GM21576 (cell line): ENCODE data around the gene SNX5.

Source experiments
- ATAC-seq: cut with Tn5 transposase; IDR thresholded peaks from one replicate; pipeline ENCODE4 v1.9.1; 2021; ENCODE audit warnings: mild to moderate bottlenecking, moderate library complexity; ENCODE audit not compliant: unreplicated experiment

The SNX5 gene

DNA sequence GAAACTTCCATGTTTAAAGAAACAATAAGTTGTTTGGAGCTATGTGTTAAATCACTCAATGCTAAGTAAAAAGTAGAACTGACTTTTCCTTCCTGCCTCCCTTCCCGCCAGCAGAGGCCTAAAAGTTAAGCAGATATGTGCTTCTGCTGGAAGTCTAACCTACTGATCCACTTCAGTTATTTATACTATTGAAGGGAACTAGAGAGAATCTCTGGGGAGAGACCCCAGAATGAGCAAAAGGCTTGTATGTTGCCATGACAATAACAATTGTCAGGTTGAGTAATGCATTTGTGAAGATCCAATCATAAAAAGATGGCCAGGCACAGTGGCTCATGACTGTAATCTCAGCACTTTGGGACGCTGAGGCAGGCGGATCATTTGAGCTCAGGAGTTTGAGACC lies 25.0 kb upstream of the SNX5 start:
- ATAC-seq, result no peak

DNA sequence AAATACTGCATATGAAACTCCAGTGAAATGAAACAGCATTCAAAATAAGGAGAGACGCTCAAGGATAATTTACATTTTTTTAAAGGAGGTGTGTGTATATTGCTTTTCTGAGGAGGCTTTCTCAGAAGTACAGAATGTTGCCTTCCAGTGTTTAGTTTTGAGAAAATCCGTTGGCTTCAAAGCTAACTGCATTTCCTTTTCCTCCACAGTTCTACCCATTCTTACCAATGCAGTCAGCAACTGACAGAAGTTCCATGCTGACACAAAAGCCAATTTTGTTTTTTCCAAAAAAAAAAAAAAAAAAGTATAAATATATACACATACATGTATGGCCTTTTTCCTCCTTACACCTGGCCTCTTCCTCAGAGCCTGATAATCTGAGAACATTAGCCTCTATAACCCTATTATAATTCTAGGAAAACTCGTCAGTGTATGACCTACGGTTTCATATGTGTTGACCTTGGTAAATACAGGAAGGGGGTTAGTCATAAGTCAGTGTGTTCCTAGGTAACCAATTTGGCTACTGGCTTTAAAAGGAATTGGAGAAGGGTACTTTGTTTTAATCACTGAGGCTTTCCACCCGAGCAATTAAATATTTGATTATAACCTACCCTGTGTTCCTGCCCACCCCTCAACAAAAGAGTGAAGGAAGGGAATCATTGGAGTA lies 24.4 kb upstream of the SNX5 start:
- ATAC-seq, result no peak

DNA sequence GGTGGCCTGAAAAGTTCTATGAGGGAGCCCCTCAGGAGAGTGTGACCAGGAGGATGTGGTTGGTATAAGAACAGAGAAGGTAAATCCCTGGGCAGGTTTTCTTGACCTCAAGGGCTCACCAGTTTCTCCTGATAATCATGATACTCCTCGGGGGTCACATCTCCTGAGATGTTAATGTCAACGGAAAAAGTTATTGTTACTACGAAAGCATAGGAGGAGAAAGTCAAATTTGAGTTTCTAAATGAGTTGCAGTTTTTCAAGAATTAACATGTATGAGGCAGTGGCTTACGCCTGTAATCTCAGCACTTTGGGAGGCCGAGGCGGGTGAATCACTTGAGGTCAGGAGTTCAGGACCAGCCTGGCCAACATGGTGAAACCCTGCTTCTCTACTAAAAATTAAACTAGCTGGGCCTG lies 23.6 kb upstream of the SNX5 start:
- no peak for ATAC-seq

DNA sequence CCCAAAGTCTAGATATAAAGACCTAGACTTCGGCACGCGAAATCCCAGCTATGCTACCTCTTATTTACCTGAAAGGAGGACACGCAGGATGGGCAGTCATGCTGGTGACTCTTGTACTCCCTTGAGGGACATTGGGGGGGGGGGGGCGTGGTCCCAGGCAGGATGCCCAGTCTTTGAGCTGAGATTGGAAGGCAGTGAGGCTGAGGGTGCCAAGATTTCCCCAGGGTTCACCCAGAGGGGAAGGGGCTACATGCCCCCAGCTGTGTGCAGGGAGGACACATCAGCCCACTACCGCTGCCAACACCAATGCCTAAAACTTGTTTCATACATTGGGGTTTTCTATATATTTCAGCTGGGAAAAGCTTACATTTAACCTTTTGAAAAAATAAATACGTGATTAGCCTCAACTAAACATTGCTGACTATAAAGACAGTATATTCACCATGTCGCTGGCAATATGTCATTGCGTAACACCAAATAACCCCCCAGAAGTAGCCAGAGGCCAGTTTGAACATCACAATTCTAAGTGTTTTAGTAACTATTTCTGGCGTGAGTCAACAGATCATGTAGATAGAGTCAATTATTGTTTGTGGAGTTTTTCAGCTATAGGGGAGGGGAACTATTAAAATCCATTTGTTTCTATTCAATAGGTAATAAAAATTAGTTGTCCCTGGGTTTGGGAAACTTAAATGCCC lies 21.8 kb upstream of the SNX5 start:
- ATAC-seq, result no peak

DNA sequence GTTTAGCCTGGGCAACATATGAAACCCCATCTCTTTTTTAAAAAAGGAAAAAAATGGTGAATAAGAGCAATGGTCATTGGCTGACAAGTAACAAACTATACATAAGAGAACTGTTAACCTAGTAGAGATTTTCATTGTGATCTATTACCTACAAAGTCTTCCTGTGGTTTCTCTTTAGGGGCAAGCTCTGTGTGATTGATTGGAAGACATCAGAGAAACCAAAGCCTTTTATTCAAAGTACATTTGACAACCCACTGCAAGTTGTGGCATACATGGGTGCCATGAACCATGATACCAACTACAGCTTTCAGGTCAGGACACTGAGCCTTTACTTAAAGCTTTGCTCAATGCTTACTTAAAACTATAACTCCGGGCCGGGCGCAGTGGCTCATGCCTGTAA lies 19.4 kb upstream of the SNX5 start:
- ATAC-seq, result no peak

DNA sequence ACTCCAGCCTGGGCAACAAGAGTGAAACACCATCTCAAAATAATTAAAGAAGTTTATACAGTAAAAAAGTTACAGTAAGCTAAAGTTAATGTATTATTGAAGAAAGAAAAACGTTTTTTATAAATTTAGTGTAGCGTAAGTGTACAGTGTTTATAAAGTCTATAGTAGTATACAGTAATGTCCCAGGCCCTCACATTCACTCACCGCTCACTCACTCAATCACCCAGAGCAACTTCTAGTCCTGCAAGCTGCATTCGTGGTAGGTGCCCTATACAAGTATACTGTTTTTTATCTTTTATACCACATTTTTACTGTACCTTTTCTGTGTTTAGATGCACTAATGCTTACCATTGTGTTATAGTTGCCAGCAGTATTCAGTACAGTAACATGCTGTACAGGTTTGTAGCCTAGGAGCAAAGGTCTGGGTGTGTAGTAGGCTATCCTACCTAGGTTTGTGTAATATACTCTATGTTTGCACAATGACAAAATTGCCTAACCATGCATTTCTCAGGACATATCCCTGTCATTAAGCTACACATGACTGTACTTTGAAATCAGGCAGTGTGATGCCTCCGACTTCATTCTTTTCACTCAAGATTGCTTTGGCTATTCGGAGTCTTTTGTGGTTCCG lies 16.9 kb upstream of the SNX5 start:
- no peak for ATAC-seq

DNA sequence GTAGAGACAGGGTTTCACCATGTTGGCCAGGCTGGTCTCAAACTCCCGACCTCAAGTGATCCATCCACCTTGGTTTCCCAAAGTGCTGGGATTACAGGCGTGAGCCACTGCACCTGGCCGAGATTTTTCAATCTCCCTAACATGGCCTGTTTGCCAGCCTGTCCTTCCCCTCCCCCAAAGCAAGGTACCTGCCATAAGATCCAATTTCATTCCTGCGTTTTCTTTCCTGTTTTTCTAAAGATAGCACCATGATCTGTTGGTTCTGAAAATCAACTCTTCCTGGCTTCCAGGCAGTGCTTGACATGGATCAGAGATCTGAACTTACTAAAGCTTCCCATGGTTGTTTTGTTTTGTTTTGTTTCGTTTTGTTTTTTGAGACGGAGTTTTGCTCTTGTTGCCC lies 7.7 kb upstream of the SNX5 start:
- no peak for ATAC-seq

DNA sequence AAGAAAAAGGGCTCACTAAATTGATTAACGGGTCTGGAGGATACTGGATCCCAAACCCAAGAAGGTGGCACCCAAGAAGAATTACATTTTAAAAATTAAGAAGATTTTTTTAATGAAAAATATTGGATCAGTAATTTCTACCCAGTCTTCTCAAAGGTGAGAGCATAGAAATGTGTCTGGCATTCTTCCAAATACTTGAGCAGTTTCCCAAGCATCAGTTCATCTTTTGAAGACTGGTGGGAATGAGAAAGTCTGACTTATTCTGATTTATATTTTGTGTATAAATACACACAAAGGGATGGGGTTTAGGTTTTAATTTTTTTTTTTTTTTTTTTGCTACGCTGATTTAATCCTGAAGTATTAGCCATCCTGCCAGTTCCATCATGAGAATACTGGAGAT lies 3.5 kb upstream of the SNX5 start:
- ATAC-seq, result no peak

DNA sequence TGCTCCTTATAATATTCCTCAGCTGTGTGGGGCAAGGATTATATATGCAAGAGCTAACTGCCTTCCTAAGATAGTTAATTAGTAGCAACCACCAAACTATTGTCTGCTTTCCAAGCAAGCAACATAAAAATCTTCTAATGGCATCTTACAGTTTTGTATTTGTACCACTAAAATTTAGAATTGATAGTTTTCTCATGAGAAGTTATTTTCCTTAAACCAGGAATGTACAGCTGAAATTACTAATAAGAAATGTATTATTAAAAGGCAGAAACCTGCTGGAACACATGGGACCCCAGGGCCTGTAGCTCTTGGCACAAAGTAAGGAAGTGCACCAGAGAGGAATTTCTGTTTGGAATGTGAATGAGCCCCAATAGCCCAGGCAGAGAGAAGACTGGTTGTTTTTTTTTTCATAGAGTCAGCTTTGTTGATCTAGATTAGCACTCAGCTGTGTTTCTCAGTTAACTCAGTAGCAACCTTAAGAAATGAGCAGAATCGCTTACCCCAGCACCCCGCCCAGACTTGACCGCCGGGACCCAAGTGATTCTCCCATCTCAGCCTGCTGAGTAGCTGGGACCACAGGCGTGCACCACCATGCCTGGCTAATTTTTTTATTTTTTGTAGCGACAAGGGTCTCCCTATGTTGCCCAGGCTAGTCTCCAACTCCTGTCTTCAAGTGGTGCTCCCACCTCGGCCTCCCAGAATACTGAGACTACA lies 2.9 kb upstream of the SNX5 start:
- no peak for ATAC-seq

DNA sequence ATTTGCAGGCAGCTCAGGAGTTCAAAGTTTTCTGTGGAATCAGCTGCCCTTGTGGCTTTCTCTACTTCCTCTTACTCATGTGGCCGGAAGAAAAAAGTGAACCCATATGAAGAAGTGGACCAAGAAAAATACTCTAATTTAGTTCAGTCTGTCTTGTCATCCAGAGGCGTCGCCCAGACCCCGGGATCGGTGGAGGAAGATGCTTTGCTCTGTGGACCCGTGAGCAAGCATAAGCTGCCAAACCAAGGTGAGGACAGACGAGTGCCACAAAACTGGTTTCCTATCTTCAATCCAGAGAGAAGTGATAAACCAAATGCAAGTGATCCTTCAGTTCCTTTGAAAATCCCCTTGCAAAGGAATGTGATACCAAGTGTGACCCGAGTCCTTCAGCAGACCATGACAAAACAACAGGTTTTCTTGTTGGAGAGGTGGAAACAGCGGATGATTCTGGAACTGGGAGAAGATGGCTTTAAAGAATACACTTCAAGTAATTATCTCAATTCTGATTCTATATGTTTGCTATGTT lies 1.4 kb upstream of the SNX5 start:
- ATAC-seq, result no peak

DNA sequence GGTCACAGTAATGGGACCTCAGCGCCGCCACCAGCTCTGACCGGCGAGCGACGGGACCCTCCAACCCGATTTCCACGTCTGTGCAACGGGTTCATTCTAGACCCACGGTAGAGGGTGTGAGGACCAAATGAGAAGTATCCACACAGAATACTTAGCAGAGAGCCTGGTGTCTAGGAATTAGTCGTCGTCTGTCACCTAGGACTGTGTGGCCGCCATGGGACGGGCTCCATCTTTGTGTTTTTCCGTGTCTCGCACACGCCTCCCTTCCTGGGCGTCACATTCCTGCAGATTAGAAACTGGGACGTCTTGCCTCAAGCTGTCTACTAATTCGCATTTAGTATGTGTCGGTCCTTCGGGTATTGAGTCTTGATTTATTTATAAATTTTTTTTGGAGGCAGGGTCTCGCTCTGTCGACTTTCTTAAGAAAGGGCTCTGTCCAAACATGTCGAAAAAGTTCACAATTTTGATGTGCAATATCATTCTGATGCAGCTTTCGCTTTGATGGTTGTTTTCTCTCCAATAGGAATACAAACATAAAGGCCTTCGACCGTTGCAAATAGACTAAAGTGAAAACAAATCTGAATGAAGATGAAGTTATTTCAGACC lies 787 bp upstream of the SNX5 start:
- peak; percentile 2 for ATAC-seq

DNA sequence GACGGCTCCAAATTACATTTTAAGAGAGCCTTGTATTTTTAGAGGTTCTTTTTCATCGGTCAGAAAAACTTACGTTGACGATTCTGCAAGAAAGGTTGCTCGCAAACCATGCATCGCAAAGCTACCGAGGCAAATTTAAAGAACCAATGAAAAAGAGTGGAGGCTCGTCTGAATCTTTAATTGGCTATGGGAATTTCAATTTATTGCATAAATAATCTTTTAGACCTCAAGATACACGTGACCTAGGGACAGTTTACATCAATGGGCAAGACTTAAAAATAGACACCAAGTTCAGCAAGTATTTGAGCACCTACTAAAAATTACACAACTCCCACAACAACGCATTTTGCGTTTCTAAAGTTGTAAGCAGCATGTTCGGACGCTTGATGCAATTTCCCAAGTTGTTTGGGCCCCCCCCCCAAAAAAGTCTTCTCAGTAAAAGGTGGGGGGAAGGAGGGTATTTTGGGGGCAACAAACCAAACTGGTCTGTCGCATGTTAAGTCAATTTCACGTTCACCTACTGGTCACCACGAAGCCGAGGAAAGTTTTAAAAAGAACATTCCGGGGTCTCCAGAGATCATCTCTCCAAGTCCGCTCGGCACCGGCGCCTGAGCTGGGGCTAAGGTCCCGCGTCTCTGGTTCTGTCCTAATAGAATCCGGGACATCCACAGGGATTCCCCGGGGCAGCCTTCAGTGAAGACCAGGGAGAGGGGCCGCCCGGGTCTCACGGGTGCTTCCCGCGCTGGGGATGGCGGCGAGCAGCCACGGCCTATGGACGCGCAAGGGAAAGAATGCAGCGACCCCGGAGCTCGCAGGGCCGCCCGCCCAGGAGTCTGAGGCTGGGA lies 851 bp downstream of the SNX5 start:
- ATAC-seq, result no peak

DNA sequence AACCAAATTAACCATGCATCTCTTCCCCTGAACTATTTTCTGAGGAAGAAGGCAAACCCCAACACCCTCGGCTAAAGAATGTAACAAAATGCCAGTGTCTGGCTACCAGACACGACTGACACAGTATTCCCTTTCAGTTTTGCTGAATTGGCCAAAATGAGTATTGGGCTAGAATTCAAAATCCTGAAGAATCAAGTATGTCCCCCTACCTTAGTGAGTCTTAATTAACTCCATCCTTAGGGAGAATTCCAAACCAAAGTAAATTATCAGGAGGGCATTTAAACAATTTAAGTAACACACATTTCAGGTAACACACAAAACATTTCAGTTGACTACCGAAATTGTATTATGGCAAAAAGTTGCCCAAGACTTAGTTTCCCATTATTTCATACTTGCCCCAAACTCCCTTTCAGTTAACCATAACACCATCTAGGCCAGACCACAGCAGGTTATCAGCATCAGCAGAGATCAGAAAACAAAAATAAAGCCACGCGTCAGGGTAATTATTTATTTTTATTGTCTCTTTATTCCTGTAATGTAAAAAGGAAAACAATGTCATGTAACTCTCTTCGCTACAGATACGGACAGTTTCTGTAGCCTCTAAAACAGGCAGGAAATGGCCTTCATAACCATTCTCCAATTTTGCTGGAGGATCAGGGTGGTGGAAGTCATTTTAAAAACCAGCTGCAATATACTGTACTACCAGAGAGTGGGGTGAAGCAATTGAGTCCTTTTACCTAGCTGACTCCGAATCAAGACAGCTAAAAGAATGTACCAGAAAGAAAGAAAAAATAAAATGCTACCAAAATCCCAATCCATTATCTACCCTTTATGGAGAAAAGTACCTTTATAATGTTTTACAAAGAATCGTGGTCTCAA lies 1.9 kb downstream of the SNX5 start:
- no peak for ATAC-seq

DNA sequence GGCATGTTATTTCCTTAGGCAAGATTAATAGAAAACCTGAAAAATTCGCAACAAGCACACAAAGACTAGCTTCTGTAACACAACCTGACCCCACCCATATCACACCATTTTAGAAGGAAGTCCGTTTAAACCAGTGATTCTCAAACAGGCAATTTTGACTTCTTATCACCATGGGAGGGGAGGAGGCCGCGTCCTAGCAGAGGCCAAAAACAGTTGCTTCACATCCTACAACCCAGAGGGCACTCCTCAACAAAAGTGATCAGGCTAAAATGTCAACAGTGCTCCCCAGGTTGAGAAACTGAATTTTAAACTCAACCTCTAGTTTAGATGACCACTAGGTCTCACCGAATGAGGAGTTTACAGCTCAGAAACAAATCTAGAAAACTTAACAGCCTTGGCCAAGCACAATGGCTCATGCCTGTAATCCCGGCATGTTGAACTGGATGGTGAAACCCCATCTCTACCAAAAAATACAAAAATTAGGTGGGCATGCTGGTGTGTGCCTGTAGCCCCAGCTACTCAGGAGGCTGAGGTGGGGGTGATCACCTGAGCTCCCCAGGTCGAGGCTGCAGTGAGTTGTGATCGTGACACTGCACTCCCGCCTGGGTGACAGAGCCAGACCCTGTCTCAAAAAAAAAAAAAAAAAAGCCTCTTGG lies 3.4 kb downstream of the SNX5 start:
- ATAC-seq, result no peak

DNA sequence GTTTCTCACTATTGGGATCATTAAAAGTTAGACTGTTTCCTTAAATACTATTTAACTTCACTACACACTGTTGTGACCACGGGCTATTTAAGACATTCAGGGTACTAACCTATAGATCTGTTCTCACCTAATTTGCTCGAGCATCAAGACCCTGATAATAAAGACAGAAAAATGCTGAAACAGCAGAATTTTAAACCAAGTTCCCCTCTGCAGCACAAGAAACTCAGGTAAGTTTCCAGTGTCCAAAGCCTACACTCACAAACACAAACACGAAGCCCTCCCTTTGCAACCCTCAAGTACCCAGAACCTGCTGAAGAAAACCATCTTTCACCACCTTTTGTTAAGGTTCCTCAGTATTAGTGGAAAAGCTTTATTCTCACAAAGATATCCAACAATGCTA lies 4.0 kb downstream of the SNX5 start:
- no peak for ATAC-seq

DNA sequence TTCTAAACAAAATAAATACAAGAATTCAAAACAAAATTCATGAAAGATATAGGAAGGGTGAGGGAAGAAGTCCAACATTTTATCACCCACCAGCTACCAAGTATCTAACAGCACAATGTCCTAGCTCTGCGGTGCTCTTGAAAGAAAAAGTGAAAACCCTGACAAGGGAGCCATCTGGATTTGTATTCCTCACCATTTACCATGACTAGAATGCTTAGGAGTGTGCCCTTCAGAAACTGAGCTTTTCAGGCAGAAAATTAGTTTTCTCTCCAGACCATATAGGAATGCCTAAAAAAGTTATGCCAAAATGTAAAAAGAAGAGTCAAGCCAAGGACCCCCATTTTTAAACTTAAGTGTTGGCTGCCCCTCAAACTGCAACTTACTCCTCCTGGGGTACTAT lies 4.5 kb downstream of the SNX5 start:
- no peak for ATAC-seq

DNA sequence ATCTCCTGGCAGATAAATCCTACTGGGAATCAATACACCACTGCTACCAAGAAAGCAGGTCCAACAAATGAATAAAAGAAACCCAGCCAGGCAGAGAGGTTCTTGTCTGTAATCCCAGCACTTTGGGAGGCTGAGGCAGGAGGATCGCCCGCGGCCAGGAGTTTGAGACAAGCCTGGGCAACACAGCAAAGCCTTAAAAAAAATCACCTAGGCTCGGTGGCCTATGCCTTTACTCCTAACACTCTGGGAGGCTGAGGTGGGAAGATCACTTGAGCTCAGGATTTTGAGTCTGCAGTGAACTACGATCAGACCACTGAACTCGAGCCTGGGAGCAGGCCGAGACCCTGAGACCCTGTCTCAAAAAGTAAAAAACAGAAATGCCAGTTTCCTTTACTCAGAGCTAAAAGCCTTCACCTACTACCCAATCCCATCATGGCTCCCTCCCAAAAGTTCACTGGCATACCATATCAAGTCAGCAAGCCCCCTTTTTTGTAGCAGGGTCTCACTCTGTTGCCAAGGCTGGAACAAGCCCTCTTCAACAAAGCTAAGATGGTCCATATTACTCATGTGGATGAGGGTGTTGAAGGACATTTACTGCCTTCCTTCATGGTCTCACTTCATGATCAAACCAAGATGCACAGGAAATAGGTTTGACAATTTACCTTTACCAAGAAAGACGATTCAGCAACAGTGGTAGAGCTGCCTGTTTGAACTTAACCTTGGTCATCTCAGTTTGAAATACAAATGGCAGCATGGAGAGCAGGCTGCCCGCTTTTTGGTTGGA lies 5.3 kb downstream of the SNX5 start:
- ATAC-seq, result no peak

DNA sequence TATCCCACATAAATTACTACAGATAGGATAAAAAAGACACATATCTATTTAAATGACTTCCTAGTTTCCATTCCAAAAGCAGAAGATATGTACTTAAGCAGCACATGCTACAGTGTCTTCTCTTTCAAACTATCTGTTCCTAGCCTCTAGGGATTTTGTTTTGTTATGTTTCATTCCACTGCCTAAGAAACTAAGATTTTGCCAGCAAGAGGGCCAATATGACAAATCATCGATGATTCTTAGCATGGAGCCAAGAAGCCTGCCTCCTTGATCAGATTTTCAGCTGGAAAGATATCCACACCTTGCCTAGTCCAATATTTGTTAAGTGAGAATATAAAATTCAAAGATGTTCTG lies 7.0 kb downstream of the SNX5 start:
- no peak for ATAC-seq
